Activated T-cell treated with anti-CD3 and anti-CD28 coated beads for 48 hours (primary cell): Measurements from ENCODE around the gene TJP3.
A peak's percentile ranks its signal among the peaks of the same experiment; 100 is the strongest.

Experiments used
- DNase-seq: peaks from one replicate; pipeline ENCODE4 v3.0.0-alpha.2; 2020; ENCODE audit warnings: low read depth

The TJP3 gene

GRCh38 chr19:3769494-3769893 lies 61.3 kb downstream of the TJP3 start:
- DNase-seq = no peak

DNA sequence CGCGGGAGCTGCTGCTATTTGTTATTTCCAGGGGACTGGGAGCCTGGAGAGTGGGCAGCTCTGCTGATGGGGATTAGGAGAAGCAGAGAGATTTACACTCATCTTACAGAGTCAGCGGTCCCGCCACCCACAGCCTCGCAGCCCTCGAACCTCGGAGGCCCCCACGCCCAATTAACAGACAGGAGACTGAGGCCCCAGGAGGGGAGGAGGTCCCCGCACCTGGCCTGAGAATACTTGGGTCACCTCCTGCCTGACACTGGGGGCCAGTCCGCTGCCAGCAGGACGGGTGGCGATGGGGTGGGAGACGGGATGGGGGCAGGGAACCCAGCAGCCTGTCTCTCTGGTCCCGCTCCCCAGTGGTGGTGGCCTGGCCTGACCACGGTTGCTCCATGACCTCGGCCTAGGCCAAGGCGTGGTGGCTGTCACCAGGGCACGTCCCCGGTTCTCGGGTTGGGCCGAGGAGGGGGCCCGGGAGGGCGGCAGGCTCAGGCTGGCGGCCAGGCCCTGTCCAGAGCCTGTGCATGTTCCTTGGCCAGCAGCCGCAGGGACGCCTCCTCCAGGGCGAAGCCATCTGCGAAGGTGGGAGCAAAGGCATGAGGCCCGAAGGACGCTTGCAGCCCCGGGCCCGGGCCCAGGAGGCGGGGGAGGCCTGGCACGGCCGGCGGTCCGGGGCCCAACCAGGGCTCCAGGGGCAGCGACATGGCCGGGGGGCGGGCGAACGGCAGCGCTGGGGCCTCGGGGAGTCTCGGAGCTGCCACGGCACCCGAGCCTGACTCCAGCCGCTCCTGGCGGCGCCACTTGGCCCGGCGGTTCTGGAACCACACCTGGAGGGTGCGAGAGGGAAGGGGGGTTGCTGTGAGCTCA lies 62.2 kb downstream of the TJP3 start:
- no peak for DNase-seq

- DNase-seq = no peak
These were observed 63.1 kb downstream of the TJP3 start for GRCh38 chr19:3771000-3771905.

DNA sequence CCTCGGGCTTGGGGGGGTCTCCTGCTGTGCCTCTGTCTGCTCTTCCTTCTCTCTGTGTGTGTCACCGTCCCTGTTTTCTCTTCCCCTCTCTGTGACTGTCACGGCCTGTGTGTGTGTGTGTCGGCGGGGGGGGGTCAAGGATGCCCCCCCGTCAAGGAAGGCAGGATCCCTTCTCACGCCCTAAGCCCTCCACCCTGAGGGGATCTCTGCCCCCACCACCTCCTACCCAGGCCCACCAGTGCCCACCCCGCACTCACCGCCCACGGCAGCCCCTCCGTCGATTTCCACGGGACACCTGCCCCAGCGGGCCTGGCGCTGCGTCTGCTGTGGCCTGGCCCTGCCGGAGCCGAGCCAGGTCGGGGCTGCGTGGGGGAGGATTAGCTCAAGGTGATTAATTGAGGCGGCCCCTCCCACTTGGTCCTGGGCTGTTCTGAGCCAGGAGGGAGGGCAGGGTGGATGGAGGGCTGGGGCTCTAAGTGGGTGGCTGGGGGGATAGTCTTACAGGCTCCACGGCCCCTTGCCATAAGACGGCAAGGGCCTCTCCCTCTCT lies 63.8 kb downstream of the TJP3 start, which contains the start of gene RAX2:
Gene RAX2 (minus strand): TSS at position 323 of the 550 bp plus-strand sequence. CDS start 486 bp downstream, outside the sequence.
- DNase-seq = no peak

DNA sequence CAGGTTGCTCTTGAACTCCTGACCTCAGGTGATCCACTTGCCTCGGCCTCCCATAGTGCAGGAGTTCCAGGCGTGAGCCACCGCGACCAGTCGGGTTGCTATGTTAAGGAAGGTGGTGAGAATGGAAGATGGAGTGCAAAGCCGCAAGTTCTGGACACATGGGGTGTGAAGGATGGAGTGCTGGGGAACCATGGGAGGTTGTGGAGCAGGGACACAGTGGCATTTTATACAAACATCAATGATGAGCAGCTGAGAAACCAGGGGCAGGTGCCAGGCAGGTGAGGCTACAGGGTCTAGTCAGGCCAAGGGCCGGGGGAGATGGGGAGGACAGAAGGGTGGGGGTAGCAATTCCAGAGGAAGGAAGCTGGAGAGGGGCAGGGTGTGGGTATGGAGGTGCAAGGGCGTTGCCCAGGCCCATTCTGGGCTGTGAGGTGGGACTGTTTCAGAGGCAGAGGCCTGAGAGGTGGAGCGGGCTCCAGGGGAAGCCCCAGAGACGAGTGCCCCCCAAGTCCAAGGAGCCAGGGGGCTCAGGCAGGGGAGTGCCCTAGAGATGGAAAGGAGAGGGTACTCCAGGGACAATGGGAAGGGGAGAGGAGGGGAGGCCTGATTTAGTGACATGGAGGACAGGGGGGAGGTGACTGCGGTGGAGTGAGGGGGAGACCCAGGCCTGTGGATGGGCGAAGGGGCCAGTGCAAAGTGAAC lies 65.8 kb downstream of the TJP3 start:
- no peak for DNase-seq

- DNase-seq = no peak
These were observed 66.6 kb downstream of the TJP3 start for GRCh38 chr19:3774621-3775373.

DNA sequence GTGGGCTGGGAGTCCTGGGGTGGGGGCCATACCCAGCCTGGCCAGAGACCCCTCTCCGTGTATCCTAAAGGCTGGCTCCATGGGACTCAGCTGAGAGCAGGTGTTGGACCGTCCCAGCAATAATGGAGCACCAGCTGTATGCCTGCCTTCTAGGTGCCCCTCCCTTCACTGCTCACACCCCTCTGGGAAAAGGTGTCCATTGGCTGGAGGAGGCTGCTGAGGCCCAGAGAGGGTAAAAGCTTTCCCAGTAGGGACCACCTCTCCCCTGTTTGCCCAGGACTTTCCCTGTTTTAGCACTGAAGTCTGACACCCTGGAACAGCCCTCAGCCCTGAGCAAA lies 67.2 kb downstream of the TJP3 start:
- no peak for DNase-seq

DNA sequence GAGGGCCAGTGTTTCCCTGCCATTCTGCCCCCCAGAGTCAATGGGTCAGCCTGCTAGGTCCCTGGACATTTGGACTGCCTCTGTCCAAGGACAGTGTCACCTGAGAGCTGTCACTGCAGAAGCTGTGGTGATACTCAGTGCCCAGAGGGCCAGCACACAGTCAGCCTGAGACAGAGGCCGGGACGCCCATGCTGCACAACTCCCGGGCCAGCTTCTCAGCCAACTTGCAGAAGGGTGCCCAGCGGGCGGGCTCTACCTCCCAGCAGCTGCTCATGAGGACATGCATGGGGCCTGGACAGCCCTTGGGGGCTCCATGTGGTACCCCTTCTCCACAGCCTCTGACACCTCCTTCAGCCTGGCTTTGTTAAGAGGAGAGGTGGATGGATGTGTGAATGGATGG lies 67.6 kb downstream of the TJP3 start:
- no peak for DNase-seq

GRCh38 chr19:3776479-3777040 lies 68.4 kb downstream of the TJP3 start:
- DNase-seq = no peak

- DNase-seq = no peak
These were observed 70.1 kb downstream of the TJP3 start for GRCh38 chr19:3778104-3778867.

- no peak for DNase-seq
These were observed 70.9 kb downstream of the TJP3 start for GRCh38 chr19:3778899-3779723.

GRCh38 chr19:3780786-3781304 lies 72.7 kb downstream of the TJP3 start:
- DNase-seq = no peak

DNA sequence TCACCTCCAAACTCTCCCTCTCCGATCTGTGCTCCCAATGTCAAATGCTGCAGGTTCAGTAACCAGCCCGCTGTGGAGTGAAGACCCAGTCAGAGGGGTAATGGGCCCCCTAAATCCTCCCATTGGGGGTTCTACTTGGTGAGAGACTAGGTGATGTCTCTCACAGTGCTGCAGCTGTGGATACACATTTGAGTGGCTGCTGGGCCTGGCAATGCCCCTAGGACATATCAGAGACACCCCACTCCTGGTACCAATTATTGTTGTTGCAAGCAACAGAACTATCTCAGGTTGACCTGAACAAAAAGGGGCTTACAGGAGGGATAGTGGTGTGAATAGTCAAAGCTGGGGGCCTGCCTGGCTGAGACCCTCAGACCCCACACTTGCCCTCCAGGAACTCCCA lies 73.4 kb downstream of the TJP3 start:
- DNase-seq = no peak

- no peak for DNase-seq
These were observed 74.1 kb downstream of the TJP3 start for GRCh38 chr19:3782330-3782729.

DNA sequence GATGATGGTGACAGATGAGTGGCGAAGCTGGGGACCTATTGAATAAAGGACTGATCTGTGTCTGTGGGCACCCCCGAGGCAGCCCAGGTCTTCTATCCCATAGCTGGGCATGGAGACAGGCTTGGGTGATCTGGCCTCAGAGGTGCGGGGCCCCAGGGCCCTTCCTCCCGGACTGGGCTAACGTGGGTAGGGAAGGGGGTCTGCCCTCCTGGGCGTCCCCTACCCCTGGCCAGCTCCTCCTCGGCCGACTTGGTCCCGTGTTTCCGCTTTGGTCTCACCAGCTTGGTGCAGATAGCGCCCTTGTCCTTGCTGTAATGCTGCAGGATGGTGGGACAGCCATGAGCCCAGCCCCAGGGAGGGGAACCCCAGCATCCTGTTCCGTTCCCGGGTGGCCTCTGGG lies 74.7 kb downstream of the TJP3 start:
- no peak for DNase-seq

- peak; percentile 48 for DNase-seq
These were observed 75.7 kb downstream of the TJP3 start for GRCh38 chr19:3783660-3784584.

DNA sequence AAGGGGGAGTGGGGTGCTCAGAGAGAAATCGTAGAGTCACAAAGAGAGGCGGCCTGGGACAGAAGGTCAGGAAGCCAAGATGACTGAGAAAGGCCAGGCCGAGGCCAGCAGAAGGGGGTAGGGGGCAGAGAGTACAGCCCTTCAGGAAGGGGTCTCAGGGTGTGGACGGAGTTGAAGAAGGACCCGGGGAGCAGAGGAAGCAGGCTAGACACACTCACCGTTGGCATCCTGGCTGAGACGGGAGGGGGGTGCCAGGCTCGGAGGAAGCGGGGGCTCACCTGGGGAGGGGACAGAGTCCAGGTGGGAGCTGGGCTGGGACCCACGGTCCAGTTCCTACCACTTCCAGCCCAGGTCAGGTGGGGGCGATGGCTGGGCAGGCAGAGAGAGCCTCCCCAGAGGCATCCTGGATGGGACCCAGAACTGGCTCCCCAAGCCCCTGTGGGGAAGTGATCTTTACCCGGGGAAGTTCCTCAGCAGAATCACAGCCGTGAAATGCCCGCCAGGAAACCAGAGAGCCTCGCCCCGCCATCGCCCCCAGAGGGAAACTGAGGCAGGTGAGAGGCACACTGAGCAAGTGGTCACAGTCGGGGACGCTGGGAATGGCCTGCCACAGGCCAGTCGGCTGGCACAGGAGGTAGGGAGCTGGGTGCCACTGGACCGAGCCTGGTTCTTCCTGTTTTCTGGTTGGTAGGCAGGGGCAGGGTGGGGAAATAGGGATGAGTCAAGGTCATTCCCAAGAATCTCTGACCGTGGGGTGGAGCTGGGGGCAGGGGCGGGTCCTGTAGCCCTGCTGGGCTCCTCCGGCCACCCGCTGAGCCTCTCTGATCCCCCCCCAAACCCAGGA lies 76.6 kb downstream of the TJP3 start:
- no peak for DNase-seq
